HG03469 (cell line): Measurements from ENCODE around the gene TECRL.

Source experiments
- ATAC-seq: cut with Tn5 transposase; IDR thresholded peaks from one replicate; pipeline ENCODE4 v1.9.1; 2021; ENCODE audit warnings: mild to moderate bottlenecking, moderate library complexity, moderate number of reproducible peaks; ENCODE audit not compliant: unreplicated experiment

Gene TECRL

DNA sequence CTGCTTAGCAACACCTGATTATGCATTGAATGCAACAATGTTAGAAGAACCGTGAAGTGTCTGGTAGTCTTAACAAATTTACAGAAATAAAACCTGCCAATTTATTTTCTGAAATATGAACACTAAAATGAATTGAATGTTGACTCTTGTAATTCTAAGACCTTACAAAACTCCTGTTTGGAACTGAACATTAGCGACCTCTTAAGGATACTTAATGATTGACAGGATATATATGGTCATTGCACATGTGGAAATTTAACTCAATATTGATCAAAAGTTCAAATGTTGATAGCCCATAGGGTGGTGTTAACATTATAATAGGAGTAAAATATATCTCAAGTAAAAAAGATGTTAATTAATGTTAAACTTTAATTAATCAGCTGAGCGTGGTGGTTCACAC is 79.1 kb downstream of the TECRL start:
- no peak for ATAC-seq

DNA sequence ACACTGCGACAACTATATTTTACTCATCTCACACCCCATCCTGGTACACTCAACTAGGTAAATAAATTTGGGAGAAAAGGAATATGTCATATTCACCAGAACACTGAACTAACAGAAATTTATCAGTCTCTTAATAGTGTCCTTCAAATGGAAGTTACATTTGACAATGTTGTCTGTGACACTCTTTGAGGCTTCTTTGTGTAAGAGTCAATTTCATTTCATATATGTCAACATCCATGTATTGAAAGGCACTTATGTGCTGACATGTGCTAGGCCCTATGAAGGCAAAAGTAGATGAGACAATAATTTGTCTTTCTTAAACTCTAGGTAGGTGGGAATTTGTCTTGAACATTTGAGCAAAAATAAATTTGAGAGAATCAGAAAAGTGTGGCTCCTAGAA is 82.0 kb downstream of the TECRL start:
- no peak for ATAC-seq

DNA sequence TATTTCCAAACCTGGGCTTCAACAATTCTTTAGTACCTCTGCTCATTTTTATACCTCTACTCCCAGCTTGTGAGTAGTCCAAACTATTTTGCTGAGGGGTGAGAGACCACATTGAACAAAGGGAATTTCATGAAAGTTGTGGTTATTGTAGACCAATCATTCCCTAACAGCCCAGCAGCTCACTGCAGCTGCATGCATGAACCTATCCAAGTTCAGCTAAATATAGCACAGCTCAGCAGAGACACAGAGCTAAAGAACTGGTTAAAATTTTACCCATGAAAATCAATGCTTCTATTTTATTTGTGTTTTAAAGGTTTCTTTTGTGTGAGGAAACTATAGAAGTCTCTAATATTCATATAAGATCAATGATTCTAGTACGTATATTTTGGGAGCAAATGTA is 82.7 kb downstream of the TECRL start:
- ATAC-seq: no peak

DNA sequence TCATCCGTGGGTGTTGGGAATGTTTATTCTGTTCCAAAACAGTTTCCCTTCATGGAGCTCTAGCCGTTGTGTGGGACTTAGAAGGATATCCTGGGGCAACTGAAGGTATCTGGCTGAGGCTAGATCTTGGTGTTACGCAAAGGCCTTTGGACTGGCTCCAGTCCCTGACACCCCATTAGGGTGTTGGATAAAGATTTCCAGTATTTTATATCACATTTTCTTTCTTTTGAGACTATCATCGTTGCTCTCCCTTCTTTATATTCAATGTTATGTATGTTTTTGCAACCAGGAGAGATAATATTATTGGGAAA is 103.0 kb downstream of the TECRL start:
- no peak for ATAC-seq

DNA sequence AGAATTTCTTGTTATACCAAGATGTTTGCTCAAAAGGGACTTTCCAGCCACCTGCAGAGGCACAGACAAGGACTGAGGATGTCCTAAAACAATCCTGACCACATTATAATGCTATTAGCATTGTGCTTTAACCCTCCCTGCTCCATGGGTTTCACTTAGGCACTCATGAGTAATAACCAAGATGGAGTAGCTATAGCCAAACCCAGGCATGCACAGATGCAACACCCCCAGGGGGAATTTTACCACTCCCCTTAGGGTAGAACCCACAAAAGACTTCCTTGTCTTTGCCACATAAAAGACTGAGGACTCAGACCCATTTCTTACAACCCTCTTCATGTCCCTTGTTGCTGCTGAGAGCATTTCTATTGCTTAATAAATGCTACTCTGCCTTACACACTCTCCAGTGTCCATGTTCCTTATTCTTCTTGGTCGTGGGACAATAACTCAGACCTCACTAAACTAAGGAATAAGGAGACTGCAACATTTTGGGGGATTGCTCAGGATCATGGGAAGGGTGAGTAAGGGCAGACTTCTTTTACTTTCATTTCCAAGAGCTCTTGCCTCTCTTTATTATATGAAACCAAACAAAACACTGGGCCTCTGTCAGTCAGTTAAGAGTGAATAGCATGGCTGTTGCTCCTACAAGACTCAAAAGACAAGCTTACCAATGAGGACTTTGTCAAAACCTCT is 103.5 kb downstream of the TECRL start:
- no peak for ATAC-seq

DNA sequence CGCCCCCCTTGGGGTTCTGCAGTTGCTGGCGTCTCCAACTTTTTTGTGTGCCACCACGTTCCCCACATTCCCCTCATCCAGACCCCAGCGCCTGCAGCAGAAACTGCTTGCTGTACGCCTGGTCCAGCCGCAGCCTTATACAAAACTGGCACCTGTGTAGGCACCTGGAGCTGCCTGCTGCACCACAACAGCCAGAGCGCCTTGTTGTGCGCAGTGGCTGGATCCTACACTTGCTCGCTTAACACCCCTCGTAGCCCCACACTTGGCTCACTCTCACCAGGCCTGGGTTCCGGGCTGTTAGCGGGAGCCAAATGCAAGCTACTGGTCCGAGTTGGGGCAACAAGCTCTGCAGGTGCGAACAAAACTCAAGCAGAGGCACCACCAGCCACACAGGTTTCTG is 136.8 kb downstream of the TECRL start:
- no peak for ATAC-seq

DNA sequence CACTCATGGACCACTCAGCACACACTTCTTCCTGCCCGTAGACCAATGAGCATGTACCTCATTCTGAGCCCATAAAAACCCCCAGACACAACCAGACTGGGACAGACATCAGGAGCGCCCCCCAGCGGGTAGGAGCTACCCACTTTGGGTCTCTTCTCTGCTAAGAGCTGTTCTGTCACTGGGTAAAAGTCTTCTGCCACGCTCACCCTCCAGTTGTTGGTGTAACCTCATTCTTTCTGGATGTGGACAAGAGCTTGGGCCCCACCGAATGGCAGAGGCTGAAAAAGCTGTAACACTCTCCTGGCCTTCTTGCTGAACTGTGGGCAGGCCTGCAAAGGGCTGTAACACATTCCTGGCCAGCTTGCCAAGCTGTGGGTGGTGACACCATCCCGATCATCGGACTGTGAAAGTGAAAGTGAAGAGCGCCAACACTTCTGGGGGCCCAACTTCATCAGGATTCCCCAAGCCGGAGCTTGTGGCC is 137.6 kb downstream of the TECRL start:
- no peak for ATAC-seq

DNA sequence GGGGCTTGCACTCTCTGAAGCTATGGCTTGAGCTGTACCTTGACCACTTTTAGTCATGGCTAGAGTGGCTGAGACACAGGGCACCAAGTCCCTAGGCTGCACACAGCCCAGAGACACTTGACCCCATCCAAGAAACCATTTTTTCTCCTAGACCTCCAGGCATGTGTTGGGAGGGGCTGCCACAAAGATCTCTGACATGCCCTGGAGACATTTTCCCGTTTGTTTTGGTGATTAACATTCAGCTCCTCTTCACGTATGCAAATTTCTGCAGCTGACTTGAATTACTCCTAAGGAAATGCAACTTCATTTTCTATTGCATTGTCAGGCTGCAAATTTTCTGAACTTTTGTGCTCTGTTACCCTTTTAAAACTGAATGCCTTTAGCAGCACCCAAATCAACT is 142.6 kb downstream of the TECRL start:
- ATAC-seq: no peak

DNA sequence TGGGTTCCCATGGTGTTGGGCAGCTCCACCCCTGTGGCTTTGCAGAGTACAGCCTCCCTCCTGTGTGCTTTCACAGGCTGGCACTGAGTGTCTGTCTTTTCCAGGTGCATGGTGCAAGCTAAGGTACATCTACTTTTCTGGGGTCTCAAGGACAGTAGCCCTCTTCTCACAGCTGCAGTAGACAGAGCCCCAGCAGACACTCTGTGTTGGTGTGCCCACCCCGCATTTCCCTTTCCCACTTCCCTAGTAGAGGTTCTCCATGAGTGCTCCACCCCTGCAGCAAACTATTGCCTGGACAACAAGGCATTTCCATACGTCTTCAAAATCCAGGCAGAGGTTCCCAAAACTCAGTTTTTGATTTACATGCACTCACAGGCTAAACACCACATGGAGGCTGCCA is 143.0 kb downstream of the TECRL start:
- ATAC-seq: no peak

DNA sequence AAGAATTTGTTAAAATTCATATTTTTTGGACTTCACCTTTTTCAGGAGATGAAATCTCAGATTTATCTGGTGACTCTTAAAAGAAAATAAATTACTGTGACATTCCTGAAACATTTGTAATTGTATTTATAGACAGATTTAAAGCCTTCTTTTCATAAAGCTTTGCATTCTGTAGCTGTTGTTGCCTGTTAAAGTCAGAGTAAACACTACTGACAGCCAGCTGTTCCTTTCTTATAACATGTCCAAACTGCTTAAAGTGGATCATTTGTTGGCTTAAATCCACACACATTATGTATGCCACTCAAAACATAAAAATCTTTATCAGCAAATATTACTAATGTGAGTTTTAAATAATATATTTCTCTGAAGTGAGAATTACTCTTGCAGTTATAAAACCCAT is 157.5 kb downstream of the TECRL start:
- ATAC-seq: no peak

DNA sequence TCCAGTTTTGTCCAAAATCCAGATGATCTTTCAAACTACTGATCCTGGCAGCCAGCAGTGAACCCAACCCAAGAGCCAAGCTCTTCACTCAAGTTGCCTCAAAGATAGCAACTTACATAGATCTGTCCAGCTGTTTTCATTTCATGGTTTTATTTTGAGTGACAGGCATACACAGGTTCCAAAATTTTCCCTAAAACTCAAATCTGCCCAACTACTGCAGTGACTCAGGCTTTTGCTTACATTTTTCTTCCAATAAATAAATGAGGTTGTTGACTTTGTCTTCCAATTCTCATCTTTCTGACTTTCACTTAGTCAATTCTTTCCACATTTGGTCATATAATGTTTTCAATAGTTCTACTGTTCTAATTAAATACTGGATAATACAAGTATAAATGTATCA is 158.8 kb downstream of the TECRL start:
- ATAC-seq: no peak

DNA sequence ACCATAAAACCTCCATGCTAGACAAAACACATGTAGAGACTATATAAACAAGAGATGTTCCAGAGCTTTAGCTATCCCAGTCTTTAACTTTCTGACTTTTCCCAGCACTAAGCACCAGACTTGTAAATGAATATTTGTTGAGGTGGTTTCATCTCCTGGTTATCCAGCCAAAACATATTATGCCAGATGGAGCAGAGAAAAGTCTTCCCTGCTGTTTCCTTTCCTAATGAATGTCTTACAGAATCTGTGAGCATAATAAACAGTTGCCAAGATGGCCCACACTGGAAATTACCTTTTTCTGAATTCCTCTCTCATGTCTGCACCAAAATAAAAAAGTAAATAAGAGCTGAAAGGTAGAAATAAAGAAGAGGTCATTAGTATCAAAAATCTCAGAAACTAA is 159.2 kb downstream of the TECRL start:
- ATAC-seq: no peak

DNA sequence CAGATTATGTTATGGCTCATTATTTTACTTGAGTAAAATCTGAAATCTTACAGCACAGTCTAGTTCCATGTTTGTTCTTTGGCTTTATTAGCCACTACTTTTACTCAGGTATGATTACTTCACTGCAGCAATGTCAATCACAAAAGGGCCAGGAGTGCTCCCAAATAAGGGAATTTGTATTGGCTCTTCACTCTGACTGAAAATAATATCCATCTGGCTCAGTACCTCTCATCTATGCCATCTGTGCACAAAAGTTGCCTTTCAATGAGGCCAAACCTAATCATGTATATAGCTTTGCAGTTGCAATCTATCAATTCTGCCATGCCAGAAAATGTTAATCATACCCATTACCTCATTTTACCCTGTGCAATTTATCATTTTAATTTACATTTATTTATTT is 161.1 kb downstream of the TECRL start:
- no peak for ATAC-seq

DNA sequence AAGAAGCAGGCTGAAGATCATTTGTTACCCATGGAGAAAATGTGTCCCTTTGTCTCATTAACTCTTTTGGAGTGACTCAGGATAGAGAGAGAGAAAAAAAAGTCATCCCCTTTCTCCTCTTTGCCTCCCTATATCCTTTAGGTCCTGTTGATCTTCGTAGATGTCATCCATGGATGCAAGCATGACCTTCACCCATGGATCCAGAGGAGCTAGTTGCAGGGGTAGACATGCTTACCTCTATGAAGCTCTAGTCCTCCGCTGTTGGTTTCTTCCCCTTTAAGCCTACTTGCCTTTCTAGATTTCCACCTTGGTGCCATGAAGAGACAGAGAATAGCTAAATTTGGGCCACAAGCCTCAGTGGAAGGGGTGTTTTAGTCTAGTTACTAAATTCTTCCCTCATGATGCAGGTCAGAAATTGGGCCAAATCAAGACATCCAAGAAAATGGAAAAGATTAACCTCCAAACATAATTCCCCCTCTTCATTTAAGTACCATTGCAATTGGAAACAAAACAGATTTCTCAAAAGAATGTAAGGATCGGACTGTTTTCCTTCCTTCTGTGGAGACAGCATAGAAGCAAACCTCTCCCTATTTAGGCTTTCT is 178.4 kb downstream of the TECRL start:
- no peak for ATAC-seq
